ENCODE measurements around the gene PLA2G4A. TPM values are rescaled to one million over a fixed set of nuclear protein-coding genes. Genes with fewer than 3 reads are reported as not detected.

PLA2G4A gene
- total RNA-seq, 1 donor from 2014 or later: 1.2 TPM

DNA sequence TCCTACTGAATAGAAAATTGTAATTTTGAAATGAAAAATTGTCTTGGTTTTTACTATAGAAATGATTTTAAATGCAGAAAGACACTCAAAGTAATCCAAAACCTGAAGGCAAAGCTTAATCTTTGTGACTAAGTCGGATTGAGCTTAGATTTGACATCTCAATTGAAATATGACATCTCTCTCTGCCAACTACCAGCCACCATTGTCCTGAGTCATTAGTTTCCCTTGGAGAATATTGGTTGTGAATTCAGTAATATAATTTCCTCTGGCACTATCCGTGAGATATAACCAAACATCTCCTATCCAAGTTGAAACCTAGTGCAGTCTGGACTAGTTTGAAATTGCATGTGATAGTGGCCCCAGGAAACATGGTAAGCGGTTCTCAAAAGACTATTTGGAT is 37.1 kb downstream of the PLA2G4A start:
- FAIRE-seq (no peak), DNase-seq (ENCODE audit: low spot score in 2 of 2) (no peak)

DNA sequence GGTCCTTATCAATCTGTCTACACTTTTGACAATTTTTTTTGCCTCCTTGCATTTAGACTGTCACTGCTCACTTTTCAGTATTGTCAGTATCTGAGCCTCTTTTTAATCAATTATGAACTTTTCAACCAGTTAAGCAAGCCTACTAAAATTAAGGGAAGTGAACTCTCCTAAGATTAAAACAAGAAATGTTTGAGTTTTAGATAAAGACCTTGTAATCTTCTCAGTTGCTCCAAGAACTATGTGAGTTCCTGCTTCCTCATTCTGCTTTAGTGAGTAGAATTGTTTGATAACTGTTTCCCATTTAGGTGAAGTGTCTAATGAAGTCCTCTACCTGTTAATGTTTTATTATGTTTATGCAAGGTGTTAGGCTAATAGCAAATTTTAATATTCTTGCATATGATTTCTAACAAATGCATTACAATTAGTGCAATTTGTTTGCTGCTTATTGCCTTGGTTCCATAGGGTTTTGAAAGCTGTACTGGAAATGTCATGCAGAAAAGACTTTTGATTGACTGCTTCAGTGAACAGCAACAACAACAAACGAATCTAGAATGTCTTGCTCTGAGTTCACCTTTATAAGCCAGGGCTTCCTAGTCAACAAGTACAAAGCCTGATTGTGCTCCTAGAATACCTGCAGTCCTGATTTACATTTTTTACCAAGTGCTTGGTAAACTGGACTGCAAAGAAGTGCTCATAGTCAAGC is 40.9 kb downstream of the PLA2G4A start:
- FAIRE-seq (no peak), DNase-seq (ENCODE audit: low spot score in 2 of 2) (no peak)

DNA sequence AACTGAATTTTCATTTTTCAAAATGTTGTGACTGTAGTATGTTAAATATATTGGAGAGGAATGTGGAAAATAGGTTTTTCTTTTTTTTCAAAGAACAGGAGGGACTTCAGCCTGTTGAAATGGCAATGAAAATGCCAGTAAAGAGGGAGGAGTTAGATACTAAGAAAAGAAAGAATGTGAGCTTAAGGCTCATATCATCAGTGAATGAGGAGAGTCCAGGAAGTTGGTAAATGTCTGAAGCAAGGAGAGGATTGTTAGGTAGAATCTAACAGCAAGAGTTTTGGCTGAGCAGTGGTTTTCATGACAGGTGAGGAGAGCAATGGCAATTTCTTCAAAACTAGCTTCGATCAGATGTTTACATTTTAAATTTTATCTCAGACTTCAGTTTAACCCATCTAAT is 43.0 kb downstream of the PLA2G4A start:
- DNase-seq (ENCODE audit: low spot score in 2 of 2) (no peak), FAIRE-seq (no peak)

DNA sequence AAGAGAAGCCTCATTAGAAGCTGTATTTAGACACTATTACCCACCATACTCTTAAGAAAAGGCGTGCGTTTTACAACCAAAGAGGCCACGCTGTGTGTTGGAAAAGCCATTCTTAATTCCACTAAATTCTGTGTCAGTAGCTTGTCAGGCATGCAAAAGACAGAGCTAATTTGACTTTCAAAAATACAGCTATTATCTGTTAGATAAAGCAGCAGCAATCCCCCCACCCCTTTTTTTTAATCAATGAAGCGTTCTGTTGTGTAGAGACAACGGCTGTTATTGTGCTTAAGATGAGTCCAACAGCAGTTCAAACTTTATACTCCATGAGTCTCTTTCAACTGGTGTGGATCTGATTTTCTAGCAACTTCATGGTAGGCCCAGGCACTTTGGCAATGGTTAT is 43.5 kb downstream of the PLA2G4A start:
- FAIRE-seq: no peak
- no peak for DNase-seq (ENCODE audit: low spot score in 2 of 2)

DNA sequence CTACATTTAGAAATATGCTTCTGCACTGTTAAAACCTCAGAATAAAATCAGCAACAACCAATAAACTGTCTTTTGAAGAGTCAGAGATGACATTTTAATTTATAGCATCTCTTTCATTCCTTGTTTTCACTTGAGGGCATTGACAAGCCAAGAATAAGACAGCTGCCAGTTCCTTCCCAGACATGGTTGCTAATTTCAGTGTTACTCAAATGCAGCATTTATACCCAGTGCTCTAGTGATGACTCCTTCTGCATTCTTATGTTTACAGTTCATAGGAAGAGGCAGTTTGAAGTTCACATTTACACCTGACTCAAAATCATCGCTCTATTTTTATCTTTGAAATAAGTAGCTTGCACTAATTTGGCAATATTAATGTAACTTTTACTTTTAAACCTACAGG is 44.9 kb downstream of the PLA2G4A start:
- no peak for DNase-seq (ENCODE audit: low spot score in 2 of 2)
- FAIRE-seq: no peak

DNA sequence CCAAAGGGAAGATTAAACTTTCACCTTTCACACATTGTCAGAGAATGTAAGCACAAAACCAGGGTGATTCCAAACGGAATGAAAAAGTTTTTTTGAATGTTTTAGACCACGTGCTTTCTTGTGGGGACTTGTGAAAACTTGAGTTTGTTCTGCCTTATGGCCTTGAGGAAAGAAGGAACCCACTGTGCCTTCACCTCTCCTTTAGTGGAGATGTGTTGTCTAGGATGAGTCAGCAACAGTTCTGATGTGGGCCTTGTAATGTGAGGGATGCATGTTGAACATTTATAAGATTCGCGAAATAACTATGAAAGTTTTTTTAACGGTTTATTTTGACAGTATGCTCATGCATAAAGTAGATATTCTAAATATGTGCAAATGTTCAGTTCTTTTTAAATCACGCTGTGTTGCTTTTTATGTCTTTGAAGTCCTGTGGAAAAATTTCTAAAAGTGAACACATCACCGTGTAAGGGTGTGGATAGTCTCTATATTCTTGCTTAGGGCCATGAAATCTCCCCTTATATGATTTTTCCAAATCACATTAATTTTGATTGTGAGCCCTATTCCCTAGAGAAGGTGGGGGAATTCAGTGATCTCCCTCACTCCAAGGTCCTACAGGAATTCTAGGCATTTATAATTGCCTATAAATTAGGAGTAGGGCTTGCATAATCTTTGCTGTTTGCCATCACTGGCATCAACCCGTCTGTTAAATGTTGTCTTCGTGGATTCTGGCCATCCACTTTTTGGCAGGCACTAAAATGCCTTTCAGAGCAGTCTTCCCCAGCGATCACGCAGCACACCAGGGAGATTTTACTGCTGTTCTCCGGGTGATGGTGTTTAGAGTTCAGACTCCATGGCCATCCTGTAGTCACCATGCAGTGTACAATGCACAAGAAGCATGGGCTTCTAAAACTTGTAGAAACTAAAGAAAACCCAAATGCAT is 47.4 kb downstream of the PLA2G4A start:
- FAIRE-seq (no peak), DNase-seq (ENCODE audit: low spot score in 2 of 2) (no peak)

DNA sequence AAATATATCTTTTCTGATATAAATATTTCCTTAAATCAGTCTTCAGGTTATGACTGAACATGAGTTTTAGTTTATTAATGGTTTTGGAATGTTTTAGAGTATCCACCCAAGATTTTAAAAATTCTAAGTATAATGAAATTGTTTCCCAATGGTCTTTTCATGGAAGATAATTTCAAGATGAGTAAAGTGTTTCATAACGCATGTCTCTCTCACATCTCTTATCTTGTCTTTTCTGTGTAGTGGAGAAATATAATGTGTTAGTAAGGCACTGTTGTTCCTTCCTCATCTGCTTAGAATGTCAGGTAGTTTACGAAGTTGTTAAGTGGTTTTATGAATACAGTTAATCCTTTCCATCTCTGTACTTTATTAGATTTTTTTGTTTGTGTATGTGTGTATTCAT is 49.6 kb downstream of the PLA2G4A start:
- DNase-seq (ENCODE audit: low spot score in 2 of 2) (no peak), FAIRE-seq (no peak)

DNA sequence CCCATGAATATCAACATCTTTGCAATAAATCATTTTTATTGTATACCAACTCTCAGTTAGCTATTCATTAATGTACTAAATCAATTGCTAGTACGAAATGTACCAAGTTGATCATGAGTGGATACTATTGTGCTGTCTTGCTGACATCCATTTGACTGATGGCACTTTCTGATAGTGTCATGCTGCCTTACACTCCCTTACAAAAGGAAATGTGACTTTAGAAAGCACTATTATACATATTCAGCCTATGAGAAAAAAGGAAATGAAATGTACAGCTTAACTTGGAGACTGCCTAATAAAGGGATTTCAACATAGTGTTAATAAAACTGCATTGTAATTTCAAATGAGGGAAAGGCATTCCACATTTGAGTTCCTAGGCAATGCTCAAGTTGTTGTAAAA is 52.2 kb downstream of the PLA2G4A start:
- FAIRE-seq (no peak), DNase-seq (ENCODE audit: low spot score in 2 of 2) (no peak)

DNA sequence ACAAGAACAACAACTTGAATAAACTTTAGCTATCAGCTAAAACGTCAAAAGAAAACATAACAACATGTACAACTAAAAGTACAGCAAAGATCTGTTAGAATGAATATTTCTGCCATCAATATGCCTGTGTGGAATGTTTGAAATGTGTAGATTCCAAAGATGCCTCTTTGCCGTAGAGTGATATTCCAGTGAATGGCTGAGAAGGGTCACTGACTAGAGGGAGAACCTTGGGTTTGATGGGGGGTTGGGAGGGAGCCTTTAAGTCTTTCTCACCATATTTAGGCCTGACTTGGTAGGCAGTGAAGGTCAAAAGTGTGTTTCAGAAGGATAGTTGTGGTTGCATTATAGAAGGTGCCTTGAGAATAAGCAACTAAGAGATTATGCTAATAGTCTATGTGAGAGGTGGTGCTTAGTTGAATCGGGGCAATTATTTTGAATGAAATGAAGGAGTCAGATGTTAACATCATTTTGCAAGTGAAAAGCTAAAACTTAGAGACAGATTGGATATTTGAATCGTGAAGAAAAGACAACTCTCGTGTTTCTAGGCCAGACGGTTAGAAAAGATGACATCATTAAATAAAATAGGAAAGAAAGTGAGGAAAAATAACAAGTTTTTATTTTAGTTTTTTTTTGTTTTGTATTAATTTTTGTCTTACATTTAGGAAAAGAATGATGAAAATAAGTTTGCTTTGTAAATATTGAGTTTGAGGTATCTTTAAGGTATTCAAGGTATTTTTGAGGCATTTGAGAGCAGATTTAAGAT is 53.8 kb downstream of the PLA2G4A start:
- DNase-seq (ENCODE audit: low spot score in 2 of 2) (no peak), FAIRE-seq (no peak)

DNA sequence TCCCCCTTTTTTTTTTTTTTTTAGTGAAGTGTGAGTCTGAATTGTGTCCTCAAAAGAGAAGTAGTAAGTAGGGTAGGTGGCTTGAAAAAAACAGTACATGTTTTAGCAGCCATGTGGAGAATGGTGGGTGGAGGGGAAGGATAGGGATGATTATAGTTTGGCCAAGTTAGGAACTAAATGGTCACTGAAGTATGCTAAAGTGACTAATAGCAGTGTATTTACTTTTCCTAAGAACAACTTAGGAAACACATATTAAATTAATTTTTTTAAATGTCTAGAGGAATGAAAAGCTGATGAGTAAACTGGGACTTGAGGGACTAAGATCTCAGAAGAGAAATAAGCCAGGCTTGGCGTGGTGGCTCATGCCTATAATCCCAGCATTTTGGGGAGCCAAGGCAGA is 55.5 kb downstream of the PLA2G4A start:
- DNase-seq (ENCODE audit: low spot score in 2 of 2) (no peak), FAIRE-seq (no peak)

DNA sequence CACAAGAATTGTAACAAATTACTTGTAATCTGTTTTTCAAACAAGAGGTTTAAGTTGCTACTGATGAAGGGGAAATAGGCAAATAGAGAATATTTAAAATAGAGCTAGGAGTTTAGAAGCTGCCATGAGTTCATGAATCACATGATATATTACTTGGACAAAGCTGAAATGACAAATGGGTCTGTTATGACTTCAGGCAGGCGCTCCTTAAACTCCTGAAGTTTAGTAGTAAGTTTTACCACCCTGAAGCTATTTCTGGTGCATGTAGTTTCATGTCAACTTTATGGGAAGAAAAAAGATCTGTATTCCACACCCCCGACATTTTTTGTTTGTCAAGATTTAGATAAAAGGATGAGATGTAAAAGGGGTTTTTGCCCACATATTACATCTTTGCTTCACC is 58.5 kb downstream of the PLA2G4A start:
- FAIRE-seq: no peak
- DNase-seq (ENCODE audit: low spot score in 2 of 2): no peak

DNA sequence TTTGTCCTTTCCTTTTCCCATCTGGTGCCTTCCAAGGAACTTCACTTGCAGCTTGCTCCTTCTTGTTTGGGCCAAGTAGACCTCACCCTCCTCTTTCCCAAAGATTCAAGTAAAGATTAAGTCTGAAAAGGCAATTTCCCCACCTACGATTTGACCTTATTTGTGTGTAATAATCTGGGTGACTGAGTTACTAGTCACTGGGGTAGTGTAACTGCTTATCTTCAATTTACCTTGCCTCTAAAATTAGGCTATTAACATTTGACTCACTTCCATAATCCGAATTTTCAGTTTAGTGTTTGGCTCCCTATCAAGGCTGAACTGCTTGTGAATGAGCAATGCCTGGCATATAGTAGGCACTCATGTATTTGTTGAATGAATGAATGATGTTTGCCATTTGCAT is 59.6 kb downstream of the PLA2G4A start:
- DNase-seq (ENCODE audit: low spot score in 2 of 2) (no peak), FAIRE-seq (no peak)

DNA sequence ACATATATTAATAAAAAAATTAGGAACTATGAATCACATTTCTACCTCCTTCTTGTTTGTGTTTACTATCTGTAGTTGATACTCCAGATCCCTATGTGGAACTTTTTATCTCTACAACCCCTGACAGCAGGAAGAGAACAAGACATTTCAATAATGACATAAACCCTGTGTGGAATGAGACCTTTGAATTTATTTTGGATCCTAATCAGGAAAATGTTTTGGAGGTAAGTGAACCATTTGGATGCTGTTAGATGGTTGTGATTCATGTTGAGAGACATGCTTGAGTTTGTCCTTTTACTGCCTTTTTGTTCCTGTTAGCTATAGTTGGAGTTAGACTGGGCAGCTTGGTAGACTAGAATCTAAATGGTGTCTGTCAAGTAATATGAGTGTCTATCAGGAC is 64.2 kb downstream of the PLA2G4A start:
- no peak for FAIRE-seq

DNA sequence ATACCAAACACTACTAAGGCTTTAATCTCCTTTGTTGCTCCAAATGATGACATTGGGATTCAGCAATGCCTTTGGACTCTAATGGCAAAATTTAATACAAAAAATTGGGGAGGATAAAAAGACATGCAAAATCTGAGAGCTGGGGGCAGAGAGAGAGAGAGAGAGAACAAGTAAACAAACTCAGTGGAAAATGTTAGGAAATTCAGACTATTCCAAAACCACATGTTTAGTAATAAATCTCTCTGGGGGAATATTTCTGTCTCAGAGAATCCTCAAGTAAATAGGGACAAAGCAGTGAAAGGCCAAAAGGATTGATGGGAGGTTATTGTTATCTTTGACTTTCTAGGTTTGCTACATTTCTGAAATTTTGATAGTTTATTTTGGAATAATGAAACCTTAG is 65.7 kb downstream of the PLA2G4A start:
- DNase-seq (ENCODE audit: low spot score in 2 of 2): no peak
- no peak for FAIRE-seq

More for the DNA sequence above, 64.2 kb downstream of the PLA2G4A start:
- no peak for DNase-seq (ENCODE audit: low spot score in 2 of 2)

DNA sequence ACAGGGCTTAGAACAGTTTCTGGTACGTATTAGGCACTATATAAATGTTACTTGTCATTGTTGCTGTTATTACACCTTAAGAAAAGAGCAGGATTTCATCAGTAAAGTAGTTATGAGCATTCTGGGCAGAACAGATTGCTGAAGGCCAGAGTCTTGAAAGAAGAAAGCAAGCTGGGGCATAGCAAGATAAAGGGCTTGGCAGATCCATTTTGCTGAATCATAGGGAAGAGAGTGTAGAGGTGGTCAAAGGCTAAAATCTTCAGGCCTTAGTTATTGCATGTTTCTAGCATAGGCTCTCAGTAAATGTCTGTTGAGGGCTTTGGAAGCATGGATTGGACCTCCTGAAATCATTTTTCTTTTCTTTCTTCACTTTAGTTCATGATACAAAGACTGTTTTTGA is 67.5 kb downstream of the PLA2G4A start:
- DNase-seq (ENCODE audit: low spot score in 2 of 2) (no peak), FAIRE-seq (no peak)

DNA sequence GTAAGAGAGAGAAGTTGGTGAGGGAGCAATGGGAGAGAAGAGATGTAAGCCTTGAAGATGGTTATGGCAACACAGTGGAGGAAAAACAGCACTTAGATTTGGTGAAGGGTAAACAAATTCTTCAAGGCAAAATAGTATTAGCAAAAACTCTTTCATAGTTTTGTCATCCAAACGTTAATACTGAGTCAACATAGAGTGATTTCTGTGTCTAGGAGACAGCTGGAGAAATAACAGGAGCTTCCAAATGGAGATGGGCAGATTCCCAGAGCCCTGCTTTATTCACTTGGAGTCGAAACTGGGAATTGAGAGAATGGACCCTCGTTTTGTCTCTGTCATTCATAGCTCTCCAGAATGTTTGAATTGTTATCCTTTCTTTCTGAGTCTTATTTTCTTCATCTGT is 68.3 kb downstream of the PLA2G4A start:
- no peak for FAIRE-seq
- no peak for DNase-seq (ENCODE audit: low spot score in 2 of 2)

DNA sequence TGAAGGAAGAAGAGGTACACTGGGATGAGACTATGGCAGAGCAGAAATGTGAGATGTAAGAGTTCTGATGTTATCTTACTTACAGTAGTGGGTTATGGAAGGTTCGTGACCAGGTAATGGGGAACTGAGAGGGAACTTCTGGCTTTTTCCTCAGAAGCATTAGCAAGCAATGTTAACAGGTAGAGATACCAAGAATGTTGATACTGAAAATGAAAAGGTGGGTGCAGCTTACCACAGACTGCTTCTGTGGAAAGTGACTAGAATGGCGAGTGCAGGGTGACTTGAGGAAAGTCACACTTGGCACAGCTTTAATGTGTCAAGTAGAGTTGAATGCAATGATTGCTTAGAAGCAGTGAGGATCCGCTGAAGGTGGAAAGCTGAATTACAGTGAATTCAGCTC is 70.8 kb downstream of the PLA2G4A start:
- DNase-seq (ENCODE audit: low spot score in 2 of 2): no peak
- FAIRE-seq: no peak

DNA sequence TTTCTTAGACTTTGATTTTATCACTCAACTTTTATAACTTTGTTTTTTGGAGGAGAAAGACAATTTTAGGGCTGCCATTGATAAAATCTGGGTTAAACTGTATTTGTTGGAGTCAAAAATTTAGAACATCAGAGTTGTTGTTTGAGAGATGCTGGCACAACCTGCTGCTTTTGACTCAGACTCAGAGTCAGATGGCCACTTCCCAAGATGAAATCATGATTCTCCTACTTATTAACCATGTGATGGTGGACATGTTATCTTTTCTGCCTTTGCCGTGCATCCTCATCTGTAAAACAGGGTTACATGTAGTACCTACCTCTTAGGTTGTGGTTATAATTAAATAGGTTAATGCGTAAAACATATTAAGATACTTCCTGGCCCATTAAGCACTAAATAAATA is 71.2 kb downstream of the PLA2G4A start:
- FAIRE-seq: no peak

DNA sequence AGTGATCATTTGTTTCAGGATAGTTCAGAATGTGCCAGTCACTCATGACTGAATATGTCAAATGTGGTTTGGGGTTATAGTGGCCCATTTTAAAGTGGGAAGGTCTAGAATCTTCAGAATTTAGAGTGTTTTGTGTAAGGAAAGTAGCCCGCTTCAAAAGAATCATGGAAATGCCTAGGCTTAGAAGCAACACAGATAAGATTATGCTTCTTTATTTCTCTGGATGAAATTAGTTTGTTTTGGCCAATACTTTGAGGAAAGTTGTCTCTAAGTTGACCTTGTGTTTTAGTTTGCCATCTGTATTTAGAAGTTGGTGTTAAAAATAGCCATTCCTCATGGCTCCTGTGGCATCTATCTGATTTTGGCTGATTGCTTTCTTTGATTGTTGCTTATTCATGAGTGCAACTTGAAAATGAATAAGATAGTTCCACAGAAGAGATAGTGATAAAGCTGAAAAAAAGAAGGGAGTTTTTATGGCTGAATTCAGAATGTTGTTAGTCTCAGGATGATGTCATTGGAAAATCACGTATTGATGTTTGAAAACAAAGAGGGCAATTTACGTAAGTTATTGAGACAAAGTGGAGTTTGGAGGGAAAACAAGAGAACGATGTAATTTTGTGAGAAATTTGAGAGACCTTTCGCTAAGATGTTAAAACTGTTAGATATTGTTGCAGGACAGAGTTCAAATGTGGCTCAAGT is 71.9 kb downstream of the PLA2G4A start:
- DNase-seq (ENCODE audit: low spot score in 2 of 2) (no peak), FAIRE-seq (no peak)

More for the DNA sequence above, 71.2 kb downstream of the PLA2G4A start:
- no peak for DNase-seq (ENCODE audit: low spot score in 2 of 2)

DNA sequence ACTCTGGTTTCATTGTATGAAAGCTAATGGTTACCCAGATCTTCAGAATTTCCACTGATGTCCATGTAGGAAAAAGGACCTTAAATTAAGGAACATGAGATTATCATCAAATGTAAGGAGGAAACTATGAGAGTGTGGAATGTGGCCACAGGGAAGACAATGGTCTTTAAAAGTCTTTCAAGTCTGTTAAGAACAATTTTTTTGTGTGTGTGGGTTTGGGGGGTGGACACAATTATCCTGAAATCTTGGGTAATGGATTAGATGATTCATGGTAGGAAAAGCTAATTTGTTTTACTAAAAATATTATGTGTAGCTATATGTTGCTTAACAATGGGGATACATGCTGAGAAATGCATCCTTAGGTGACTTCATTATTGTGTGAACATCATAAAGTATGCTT is 72.9 kb downstream of the PLA2G4A start:
- no peak for FAIRE-seq
- DNase-seq (ENCODE audit: low spot score in 2 of 2): no peak

All from frontal cortex (tissue), 4 donors.